Eye (tissue), 1 donor: ENCODE data around the gene KIF25.

Experiments used
- DNase-seq: peaks from one replicate; pipeline ENCODE4 v3.0.0-alpha.2; 2015

KIF25 gene

GRCh38 chr6:168091381-168092264 lies 94.2 kb downstream of the KIF25 start:
- no peak for DNase-seq

GRCh38 chr6:168092541-168092940 lies 95.1 kb downstream of the KIF25 start:
- no peak for DNase-seq

GRCh38 chr6:168093071-168093505 lies 95.6 kb downstream of the KIF25 start:
- no peak for DNase-seq

GRCh38 chr6:168093634-168094033 lies 96.2 kb downstream of the KIF25 start:
- DNase-seq: no peak
